ENCODE measurements around the gene SAXO2. TPM values are rescaled to one million over a fixed set of nuclear protein-coding genes. Genes with fewer than 3 reads are reported as not detected.

Gene SAXO2
- total and polyA plus RNA-seq, 2 donors (not counting 1 experiment from before 2014, with no cell fraction given): 2.5 to 30.2 TPM

- DNase-seq (no peak), ATAC-seq (ENCODE audit: low read depth) (no peak)
- Histone ChIP-seq H4K20me1 (ENCODE audit: control insufficient read depth, insufficient read depth, low read length, poor library complexity, severe bottlenecking) (no peaks in the 10 kb centered on the region), H3K9ac (ENCODE audit: low read length) (no peak overlapping the region), H3K9me3 (ENCODE audit: control extremely low read depth in 1 of 3, control insufficient read depth in 2 of 3, insufficient read depth in 1 of 3, low read length in 2 of 3) (no peaks in the 10 kb centered on the region), H3K4me2 (replicated peaks; ENCODE audit: low read depth, low read length, poor library complexity, severe bottlenecking) (no peak overlapping the region), H2AFZ (ENCODE audit: insufficient read depth, low read depth, low read length, poor library complexity, severe bottlenecking) (no peak overlapping the region), H3K27ac (ENCODE audit: low read length in 2 of 2) (no peak overlapping the region), H3K36me3 (replicated peaks in 1 of 2; ENCODE audit: control extremely low read depth in 1 of 2, control insufficient read depth in 1 of 2, extremely low read depth in 1 of 2, insufficient read depth in 2 of 2, low read length in 1 of 2) (no peaks in the 10 kb centered on the region), H3K4me1 (ENCODE audit: control insufficient read depth in 2 of 2, insufficient read depth in 2 of 2, low read length in 2 of 2) (no peaks in the 10 kb centered on the region), H3K27me3 (replicated peaks in 1 of 4; ENCODE audit: control extremely low read depth in 1 of 4, control insufficient read depth in 3 of 4, insufficient read depth in 4 of 4, low read length in 3 of 4) (no peaks in the 10 kb centered on the region), H3K79me2 (ENCODE audit: control insufficient read depth, insufficient read depth, low read length) (no peaks in the 10 kb centered on the region), H3K4me3 (ENCODE audit: control extremely low read depth in 1 of 5, extremely low read depth in 1 of 5, insufficient read depth in 1 of 5, low read depth in 2 of 5, low read length in 4 of 5) (no peak overlapping the region)
- H3K27me3 Mint-ChIP-seq: peaks cover 4% of the 10 kb centered on the region
- no peak overlapping the region for H3K4me3 Mint-ChIP-seq
- no peaks in the 10 kb centered on the region for H3K4me1 Mint-ChIP-seq
- WGBS (ENCODE audit: insufficient coverage): 84% methylated on average over 9 of the region's 9 CpGs
- intact Hi-C loops (cut with micrococcal nuclease): no loop called here
- POLR2A ChIA-PET: no interaction called here
- CTCF ChIA-PET: no interaction called here
- no peak overlapping the region for H3K27ac Mint-ChIP-seq
- no peak for TF ChIP-seq EZH2 (IDR thresholded peaks at IDR 0.05; ENCODE audit: borderline replicate concordance, insufficient read depth, low read depth, low read length, poor library complexity, severe bottlenecking)
- no peak for TF ChIP-seq CTCF (IDR thresholded peaks at IDR 0.05)
- H3K9me3 Mint-ChIP-seq (ENCODE audit: insufficient read depth): peaks cover 3% of the 10 kb centered on the region
These were observed 52.3 kb downstream of the SAXO2 start for GRCh38 chr15:82314769-82315518.

- ChIA-PET CTCF (no interaction called here), POLR2A (no interaction called here)
- H3K36me3 ChIP-seq (replicated peaks in 1 of 2; ENCODE audit: control extremely low read depth in 1 of 2, control insufficient read depth in 1 of 2, extremely low read depth in 1 of 2, insufficient read depth in 2 of 2, low read length in 1 of 2): no peaks in the 10 kb centered on the region
- H3K27ac ChIP-seq (ENCODE audit: low read length in 2 of 2): no peak overlapping the region
- ATAC-seq (ENCODE audit: low read depth) (no peak), DNase-seq (no peak)
- H3K27ac Mint-ChIP-seq: no peak overlapping the region
- H4K20me1 ChIP-seq (ENCODE audit: control insufficient read depth, insufficient read depth, low read length, poor library complexity, severe bottlenecking): no peaks in the 10 kb centered on the region
- H3K4me2 ChIP-seq (replicated peaks; ENCODE audit: low read depth, low read length, poor library complexity, severe bottlenecking): no peak overlapping the region
- no peak overlapping the region for H2AFZ ChIP-seq (ENCODE audit: insufficient read depth, low read depth, low read length, poor library complexity, severe bottlenecking)
- H3K4me3 ChIP-seq (ENCODE audit: control extremely low read depth in 1 of 5, extremely low read depth in 1 of 5, insufficient read depth in 1 of 5, low read depth in 2 of 5, low read length in 4 of 5): no peak overlapping the region
- H3K9me3 ChIP-seq (ENCODE audit: control extremely low read depth in 1 of 3, control insufficient read depth in 2 of 3, insufficient read depth in 1 of 3, low read length in 2 of 3): no peaks in the 10 kb centered on the region
- H3K27me3 Mint-ChIP-seq: peaks cover 4% of the 10 kb centered on the region
- H3K79me2 ChIP-seq (ENCODE audit: control insufficient read depth, insufficient read depth, low read length): no peaks in the 10 kb centered on the region
- H3K4me1 ChIP-seq (ENCODE audit: control insufficient read depth in 2 of 2, insufficient read depth in 2 of 2, low read length in 2 of 2): no peaks in the 10 kb centered on the region
- H3K4me3 Mint-ChIP-seq: no peak overlapping the region
- no peaks in the 10 kb centered on the region for H3K9me3 Mint-ChIP-seq (ENCODE audit: insufficient read depth)
- TF ChIP-seq CTCF (IDR thresholded peaks at IDR 0.05) (no peak), EZH2 (IDR thresholded peaks at IDR 0.05; ENCODE audit: borderline replicate concordance, insufficient read depth, low read depth, low read length, poor library complexity, severe bottlenecking) (no peak)
- no peaks in the 10 kb centered on the region for H3K27me3 ChIP-seq (replicated peaks in 1 of 4; ENCODE audit: control extremely low read depth in 1 of 4, control insufficient read depth in 3 of 4, insufficient read depth in 4 of 4, low read length in 3 of 4)
- WGBS (ENCODE audit: insufficient coverage): 94% methylated on average over 21 of the region's 24 CpGs
- no peaks in the 10 kb centered on the region for H3K4me1 Mint-ChIP-seq
- intact Hi-C loops (cut with micrococcal nuclease): no loop called here
- no peak overlapping the region for H3K9ac ChIP-seq (ENCODE audit: low read length)
These were observed 53.1 kb downstream of the SAXO2 start for GRCh38 chr15:82315519-82316246.
